Right kidney (tissue), 1 donor: Measurements from ENCODE around the gene BRD1.
"Not testable (repeated sequence)": the region's sequence is repeated elsewhere in the genome, so short reads cannot be mapped to it uniquely, and the experiment has no call there.

Experiments
- DNase-seq: peaks from one replicate; pipeline ENCODE4 v3.0.0-alpha.2; 2016

Gene BRD1

DNA sequence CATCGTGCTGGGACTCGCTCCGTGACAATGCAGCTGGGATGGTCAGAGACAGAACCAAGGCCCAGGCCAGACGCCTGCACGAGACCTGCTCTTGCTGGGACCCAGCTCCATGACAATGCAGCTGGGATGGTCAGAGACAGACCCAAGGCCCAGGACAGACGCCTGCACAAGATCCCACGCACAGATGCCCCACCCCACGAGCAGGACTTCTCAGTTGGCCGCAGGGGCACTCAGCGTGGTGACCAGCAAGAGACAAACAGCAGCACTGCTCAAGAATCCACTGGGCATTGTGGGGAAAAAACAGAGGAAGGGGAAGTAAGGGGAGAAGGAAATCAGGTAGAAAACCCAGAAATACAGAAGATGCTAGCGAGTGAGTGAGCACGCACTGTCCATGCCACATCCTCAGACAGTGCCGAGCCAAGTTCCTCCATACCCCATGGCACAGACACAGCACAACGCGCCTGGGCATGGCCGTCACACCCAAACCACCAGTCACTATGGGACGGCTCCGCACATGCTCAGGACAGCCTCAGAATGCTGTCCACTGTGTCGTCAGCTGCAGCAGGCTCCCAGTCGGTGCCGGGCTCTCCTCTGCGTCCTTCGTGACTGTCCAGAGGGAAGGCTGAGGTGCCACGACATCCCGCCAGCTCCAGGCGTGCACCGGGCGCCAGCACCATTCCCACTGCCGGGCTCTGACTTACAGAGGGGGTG is 44.5 kb downstream of the BRD1 start:
- no peak for DNase-seq

DNA sequence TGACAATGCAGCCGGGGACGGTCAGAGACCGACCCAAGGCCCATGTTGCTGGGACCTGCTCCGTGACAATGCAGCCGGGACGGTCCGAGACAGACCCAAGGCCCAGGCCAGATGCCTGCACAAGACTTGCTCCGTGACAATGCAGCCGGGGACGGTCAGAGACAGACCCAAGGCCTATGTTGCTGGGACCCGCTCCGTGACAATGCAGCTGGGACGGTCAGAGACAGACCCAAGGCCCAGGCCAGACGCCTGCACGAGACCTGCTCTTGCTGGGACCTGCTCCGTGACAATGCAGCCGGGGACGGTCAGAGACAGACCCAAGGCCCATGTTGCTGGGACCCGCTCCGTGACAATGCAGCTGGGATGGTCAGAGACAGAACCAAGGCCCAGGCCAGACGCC is 45.8 kb downstream of the BRD1 start:
- not testable (repeated sequence) for DNase-seq

DNA sequence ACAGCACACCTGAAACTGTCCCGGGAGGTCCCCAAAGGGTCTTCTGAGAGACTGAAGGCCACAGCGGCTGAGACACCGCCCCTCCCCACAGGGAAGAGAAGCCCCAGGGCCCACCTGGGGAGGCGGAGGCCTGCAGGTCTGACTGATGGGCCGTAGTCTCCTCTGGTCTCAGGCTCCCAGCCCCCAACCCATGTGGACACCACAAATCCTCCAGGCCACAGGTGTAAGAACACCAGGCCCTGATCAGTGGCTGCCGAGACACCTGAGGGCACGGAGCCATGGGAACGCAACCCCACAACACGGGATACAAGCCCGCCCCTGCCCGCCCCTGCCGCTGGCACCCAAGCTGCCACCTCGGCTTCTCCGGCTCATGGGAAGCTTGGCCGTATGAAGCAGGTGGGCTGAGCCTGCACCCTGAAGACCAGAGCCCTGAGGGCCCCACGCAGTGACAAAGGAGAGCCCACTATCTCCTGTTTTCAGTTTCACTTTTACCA is 46.3 kb downstream of the BRD1 start:
- DNase-seq, result no peak

DNA sequence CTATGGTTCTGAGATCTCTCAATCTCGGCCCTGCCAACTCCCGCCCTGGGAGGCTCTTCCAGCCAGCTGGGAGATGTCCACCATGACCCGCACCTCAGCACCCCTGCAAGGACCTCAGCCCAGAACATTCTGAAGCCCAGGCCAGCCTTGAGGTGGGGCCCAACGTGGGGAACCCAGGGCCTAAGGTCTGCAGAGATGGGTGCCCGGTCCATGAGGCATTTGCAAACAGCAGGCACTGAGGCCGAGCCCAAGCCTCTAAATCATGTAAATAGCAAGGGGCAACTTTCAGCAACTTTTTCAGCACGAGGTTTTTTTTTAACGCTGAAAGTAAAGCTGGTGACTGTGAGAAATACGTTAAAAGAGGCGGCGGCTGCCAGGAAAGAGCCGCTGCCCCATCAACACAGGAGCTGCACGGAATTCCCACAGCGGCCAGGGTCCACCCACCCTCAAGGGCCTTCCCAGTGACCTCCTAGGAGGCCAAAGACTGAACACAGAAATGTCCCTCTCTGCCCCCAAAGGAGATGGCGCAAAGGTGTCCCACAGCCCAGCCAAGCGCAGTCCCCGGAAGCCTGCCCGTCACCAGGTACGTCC is 46.9 kb downstream of the BRD1 start:
- DNase-seq, result no peak

- DNase-seq, result no peak
Measured at GRCh38 chr22:49779853-49780697, 47.6 kb downstream of the BRD1 start.

DNA sequence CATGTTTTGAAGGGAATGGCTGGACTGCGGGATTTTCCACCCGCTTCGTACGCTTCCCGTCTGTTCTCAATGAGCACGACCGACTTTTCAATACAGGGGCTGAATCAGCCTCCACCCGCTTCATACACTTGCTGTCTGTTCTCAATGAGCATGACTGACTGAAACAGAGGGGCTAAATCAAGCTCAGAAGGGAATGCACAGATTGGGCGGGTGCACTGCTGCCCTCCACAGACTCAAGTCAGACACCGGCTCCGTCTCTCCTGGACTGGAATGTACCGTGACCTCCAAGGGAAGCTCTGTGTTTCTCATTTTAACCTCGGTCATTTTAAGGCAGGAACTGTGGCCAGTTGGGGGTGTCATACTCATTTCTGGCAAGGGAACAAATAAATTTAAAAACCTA is 48.5 kb downstream of the BRD1 start:
- DNase-seq, result no peak

GRCh38 chr22:49777569-49778249 is 50.0 kb downstream of the BRD1 start:
- DNase-seq, result no peak

GRCh38 chr22:49776891-49777290 is 50.8 kb downstream of the BRD1 start:
- DNase-seq, result no peak

DNA sequence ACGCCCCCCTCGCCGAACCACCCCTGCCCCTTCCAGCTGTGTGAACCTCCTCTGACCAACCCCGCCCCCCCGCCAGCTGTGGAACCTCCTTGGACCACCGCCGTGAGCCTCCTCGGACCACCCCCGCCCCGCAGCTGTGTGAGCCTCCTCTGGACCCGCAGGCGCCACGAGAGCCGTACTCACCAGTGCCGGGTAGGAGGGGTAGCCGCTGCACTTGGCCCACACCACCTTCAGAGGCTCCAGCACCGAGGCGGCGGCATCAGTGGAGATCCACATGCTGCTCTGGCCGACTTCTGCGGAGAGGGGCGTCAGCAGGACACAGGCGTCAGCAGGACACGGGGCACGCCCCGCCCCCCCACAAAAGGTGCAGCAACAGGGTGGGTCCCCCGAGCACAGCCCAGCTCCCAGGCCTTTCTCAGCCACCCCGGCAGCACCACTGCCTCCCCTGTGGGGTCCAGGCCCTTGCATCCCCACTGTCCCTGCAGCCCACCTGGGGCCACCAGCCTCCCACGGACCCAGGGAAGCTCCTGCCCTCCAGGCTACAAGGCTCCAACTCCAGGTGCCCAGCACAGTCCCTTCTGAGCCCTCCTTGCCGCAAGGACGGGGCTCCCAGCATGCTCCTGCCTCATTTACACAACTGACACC is 51.7 kb downstream of the BRD1 start:
- no peak for DNase-seq

DNA sequence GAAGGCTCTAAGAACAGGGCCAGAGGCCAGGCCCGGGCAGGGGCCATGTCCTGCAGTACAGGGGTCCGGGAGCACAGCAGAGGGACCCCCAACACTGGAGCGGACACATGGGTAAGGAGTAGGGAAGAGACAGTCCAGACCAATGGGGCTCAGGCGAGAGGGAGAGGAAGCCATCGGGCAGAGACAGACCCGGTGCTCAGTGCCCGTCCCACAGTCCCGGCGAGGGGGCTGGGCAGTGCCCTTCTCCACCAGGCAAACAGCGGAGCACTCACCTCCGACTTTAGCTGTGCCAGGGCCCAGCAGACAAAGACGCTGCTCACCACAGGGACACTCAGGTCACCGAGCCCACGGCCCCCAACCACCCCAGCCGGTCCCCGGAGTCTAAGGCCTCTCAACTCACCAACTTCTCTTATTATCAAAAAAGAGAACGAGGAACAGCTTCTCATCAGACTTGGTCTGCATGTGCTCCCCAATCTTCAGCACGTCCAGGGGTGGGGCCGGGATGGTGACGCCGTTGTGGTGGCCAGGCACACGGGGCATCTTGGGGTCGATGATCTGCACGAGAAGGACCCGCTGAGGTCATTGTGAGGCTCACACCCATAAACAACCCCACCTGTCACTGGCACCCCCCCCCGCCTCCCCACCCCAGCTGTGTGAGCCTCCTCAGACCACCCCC is 52.3 kb downstream of the BRD1 start:
- DNase-seq, result no peak

DNA sequence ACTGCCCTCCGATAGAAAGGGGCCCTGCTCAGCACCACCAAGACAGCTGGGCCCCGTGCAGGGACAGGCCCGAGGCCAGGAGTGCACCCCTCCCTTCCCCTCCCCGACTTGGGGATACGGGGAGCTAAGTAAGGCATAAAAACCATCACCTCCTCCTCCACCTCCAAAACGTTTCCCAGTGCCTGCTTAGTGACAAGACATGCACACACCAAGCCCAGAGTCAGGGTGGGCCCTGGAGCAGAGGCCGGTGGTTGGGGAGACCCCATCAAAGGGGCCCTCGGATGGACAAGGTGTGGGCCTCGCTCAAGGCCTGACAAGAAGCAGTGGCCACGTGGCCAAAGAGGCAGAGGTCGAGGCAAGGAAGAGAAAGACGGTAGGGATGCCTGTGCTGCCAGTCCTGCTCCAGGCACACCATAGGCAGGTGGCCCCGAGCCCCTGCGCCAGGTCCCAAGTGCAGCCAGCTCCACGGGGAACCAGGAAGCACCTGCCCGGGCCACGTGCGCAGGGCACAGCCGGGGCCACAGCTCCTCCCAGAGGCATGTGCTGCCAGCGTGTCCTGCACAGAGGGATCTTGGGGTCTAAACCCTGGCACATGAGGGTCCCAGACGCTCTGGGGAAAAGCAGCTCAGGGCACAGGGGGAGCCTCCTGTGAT is 53.0 kb downstream of the BRD1 start:
- DNase-seq, result no peak

GRCh38 chr22:49774046-49774445 is 53.6 kb downstream of the BRD1 start:
- DNase-seq, result no peak

DNA sequence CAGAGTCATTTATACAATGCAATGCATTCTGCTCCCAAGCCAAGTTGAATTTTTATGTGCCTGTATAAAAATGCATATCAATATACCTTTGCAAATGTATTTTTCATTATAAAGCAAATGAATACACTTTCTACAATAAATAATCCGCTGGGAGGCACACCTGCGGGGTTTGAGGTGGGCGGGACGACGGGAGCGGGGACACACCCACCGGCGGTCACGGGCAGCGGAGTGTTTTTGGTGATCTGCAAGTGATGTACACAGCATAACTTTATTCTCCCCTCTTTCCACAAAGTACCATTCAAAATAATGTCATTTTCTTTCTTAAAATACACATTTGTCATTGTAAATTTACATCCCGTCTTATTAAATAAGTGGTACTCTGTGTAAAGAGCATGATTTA is 54.1 kb downstream of the BRD1 start:
- no peak for DNase-seq

- DNase-seq, result no peak
Measured at GRCh38 chr22:49772692-49773091, 55.0 kb downstream of the BRD1 start.

GRCh38 chr22:49771266-49772065 is 56.2 kb downstream of the BRD1 start:
- no peak for DNase-seq

DNA sequence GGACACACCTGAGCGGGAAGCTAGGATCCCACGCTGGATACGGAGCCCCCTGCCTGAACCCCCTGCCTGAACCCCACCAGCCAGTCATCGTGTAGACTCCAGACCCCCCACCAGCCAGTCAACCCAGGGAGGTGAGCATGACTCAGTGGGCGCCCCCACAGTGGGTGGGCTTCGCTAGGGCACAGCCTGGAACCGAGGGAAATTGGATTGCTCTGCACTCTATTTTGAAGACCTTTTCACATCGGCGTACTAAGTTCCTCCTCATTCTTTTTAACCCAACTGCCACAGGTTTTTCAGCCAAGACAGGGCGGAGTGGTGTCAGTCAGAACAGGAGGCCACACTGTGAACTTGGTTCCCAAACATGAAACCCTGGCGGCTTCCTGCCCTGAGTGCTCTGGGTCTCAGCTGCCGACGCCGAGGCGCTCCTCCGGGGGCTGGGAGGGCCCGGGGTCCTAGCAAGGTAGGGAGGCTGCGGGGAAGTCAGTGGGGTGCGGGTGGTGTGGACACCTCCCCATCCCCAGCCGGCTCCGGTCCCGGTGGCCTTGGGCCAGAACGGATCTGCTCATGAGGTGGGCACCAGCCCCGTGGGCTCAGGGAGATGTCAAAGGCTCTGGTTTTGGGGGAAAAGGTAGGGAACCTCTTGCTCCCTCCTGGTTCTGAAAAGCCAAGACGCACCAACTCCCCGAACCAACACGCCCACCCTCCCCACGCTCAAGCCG is 57.0 kb downstream of the BRD1 start:
- DNase-seq, result no peak

DNA sequence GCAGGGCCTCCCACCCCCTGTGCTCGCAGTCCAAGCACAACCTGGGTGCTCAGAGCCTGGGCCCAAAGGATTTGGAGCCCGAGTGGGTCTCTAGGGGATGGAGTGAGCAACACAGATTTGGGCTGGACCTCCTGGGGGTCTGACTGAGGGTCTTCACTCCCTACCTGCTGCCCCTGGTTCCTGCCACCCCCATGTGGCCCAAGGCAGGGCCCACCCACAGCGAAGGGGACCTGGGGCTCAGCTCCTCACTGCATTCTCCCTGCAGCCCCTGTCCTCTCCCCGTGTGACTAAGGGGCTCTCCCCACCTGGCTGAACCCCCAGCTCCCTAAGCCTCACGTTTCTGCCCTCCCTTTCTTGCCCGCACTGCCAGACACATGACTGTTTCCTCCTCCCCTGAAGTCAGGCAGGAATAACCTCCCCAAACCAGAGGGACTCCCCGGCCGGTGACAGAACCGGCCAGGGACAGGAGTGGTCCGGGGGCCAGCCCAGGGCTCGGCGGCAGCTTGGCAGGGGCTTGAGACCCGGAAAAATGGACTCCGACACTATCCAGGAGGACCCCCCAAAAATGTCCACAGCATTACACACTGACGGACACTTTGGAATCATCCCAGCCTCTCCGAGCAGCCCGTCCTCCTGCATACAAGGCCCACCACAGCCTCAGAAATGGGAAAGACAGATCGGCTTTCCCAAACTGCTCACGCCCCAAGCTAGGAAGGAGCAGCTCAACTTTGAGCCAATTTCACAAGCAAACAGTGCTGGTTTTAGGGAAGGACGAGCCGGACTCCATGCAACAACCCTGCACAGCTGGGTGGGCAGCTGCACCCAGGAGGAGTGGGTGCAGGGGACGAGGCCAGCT is 57.8 kb downstream of the BRD1 start:
- no peak for DNase-seq

- no peak for DNase-seq
Measured at GRCh38 chr22:49768951-49769690, 58.6 kb downstream of the BRD1 start.
